ENCODE data around the gene SLC5A10.

DNA sequence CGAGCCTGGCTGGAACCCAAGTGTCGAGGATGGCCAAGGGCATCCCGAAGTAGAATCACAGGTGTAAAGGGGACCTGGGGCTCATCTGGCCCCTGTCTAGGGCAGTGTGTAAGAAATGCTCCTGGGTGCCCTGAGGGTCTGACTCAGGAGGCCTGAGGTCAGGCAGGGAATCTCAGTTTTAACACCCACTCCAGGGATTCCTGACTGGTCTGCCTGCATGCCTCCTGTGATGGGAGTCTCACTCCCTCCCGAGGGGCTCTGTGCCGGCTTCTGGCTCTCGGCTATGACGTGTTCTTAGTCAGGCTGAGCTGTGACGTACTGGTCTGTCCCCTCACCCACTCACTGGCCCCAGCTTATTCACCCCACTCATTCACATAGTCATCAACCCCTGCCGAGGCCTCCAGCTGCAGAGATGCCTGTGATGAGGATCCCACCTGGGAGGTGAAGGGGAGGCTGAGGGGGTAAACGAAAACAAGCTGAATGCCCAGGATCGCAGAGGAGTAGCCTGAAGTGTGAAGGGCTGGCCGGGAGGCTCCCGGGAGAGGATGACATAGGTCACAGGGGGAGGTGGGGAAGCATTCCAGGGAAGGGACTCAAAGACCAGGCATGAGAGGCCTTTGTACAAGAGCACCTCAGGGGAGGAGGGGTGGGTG lies 28.8 kb downstream of the SLC5A10 start:
- TF ChIP-seq, protein P1, sequence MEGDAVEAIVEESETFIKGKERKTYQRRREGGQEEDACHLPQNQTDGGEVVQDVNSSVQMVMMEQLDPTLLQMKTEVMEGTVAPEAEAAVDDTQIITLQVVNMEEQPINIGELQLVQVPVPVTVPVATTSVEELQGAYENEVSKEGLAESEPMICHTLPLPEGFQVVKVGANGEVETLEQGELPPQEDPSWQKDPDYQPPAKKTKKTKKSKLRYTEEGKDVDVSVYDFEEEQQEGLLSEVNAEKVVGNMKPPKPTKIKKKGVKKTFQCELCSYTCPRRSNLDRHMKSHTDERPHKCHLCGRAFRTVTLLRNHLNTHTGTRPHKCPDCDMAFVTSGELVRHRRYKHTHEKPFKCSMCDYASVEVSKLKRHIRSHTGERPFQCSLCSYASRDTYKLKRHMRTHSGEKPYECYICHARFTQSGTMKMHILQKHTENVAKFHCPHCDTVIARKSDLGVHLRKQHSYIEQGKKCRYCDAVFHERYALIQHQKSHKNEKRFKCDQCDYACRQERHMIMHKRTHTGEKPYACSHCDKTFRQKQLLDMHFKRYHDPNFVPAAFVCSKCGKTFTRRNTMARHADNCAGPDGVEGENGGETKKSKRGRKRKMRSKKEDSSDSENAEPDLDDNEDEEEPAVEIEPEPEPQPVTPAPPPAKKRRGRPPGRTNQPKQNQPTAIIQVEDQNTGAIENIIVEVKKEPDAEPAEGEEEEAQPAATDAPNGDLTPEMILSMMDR (conservative IDR thresholded peaks at IDR 0.05; ENCODE audit: low read depth, low read length): no peak
- no peak for TF ChIP-seq EZH2 (IDR thresholded peaks at IDR 0.05; ENCODE audit: borderline replicate concordance, low read depth, low read length, poor library complexity, severe bottlenecking)

Data from A673 (cell line).